ENCODE measurements around the gene RNF149. TPM values are rescaled to one million over a fixed set of nuclear protein-coding genes. Genes with fewer than 3 reads are reported as not detected.
"Not testable (repeated sequence)": the region's sequence is repeated elsewhere in the genome, so short reads cannot be mapped to it uniquely, and the experiment has no call there.

The RNF149 gene
- total RNA-seq, 1 donor from 2014 or later: 94.0 TPM

- ATAC-seq: no peak
- Histone ChIP-seq H3K36me3 (no peaks in the 10 kb centered on the region), H3K4me1 (no peaks in the 10 kb centered on the region), H3K4me3 (no peak overlapping the region), H3K27ac (no peak overlapping the region), H3K9me3 (no peaks in the 10 kb centered on the region), H3K27me3 (no peaks in the 10 kb centered on the region)
- intact Hi-C loops (cut with DNase I): no loop called here
- DNase-seq: no peak
- no peak for TF ChIP-seq CTCF (IDR thresholded peaks at IDR 0.05)
Measured at GRCh38 chr2:101241158-101241557, 67.3 kb downstream of the RNF149 start.

DNA sequence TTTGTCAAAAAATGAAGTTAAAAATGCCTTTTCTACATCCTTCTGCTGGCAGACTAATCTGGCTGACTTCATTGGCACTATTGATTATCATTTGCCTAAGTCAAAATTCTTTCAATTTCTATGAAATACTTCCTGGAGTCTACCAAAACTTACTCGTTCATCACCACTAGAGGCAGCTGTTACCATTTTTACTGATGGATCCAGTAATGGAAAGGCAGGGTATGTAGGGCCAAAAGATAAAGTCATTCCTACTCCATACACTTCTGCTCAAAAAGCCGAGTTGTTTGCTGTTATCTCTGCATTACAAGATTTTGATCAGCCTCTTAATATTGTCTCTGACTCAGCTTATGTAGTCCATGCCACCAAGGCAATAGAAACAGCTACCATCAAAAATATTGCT, 67.8 kb downstream of the RNF149 start:
- peak overlapping the region; percentile 84 for H3K27ac ChIP-seq
- ATAC-seq; H3K36me3 ChIP-seq; intact Hi-C loops (cut with DNase I); H3K9me3 ChIP-seq; DNase-seq; H3K27me3 ChIP-seq; H3K4me1 ChIP-seq; H3K4me3 ChIP-seq: not testable (repeated sequence)
- TF ChIP-seq CTCF (IDR thresholded peaks at IDR 0.05): peak; percentile 59

GRCh38 chr2:101239760-101240118, 68.8 kb downstream of the RNF149 start:
- H3K9me3 ChIP-seq; H3K4me3 ChIP-seq; intact Hi-C loops (cut with DNase I); DNase-seq; ATAC-seq; H3K4me1 ChIP-seq; H3K27me3 ChIP-seq; H3K36me3 ChIP-seq: not testable (repeated sequence)
- H3K27ac ChIP-seq: peak overlapping the region; percentile 84

- Histone ChIP-seq H3K4me3 (no peak overlapping the region), H3K36me3 (no peaks in the 10 kb centered on the region), H3K9me3 (no peaks in the 10 kb centered on the region), H3K27ac (peak overlapping the region; percentile 84), H3K4me1 (no peaks in the 10 kb centered on the region), H3K27me3 (no peaks in the 10 kb centered on the region)
- peak; percentile 71 for ATAC-seq
- no peak for TF ChIP-seq CTCF (IDR thresholded peaks at IDR 0.05)
- intact Hi-C loops (cut with DNase I): no loop called here
- no peak for DNase-seq
Measured at GRCh38 chr2:101238930-101239759, 69.4 kb downstream of the RNF149 start.

- ATAC-seq; H3K36me3 ChIP-seq; DNase-seq; H3K27me3 ChIP-seq; H3K9me3 ChIP-seq; intact Hi-C loops (cut with DNase I); H3K4me1 ChIP-seq; H3K4me3 ChIP-seq; H3K27ac ChIP-seq: not testable (repeated sequence)
Measured at GRCh38 chr2:101237944-101238343, 70.6 kb downstream of the RNF149 start.

DNA sequence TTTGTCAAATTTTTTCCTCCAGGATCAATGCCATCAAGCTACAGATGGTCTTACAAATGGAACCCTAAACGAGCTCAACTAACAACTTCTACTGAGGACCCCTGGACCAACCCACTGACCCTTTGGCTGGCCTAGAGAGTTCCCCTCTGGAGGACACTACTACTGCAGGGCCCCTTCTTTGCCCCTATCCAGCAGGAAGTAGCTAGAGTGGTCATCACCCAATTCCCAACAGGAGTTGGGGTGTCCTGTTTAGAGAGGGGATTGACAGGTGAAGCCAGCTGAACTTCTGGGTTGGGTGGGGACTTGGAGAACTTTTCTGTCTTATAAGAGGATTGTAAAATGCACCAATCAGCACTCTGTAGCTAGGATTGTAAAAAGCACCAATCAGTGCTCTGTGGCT, 72.5 kb downstream of the RNF149 start:
- H3K36me3 ChIP-seq; H3K9me3 ChIP-seq; ATAC-seq; intact Hi-C loops (cut with DNase I); DNase-seq; H3K4me3 ChIP-seq; H3K27ac ChIP-seq; H3K27me3 ChIP-seq; H3K4me1 ChIP-seq: not testable (repeated sequence)

GRCh38 chr2:101234169-101234938, 74.1 kb downstream of the RNF149 start:
- no peaks in the 10 kb centered on the region for H3K9me3 ChIP-seq
- no peak for TF ChIP-seq CTCF (IDR thresholded peaks at IDR 0.05)
- DNase-seq (no peak), ATAC-seq (no peak)
- no peak overlapping the region for H3K4me3 ChIP-seq
- H3K27ac ChIP-seq: no peak overlapping the region
- intact Hi-C loops (cut with DNase I): no loop called here
- H3K27me3 ChIP-seq: no peaks in the 10 kb centered on the region
- H3K36me3 ChIP-seq: no peaks in the 10 kb centered on the region
- H3K4me1 ChIP-seq: no peaks in the 10 kb centered on the region

Measured in upper lobe of right lung (tissue), 1 donor.